ENCODE measurements around the gene BARX1.

BARX1 gene

GRCh38 chr9:93917121-93917853 lies 37.9 kb downstream of the BARX1 start:
- DNase-seq (ENCODE audit: low read depth in 2 of 2) = no peak

- no peak for DNase-seq (ENCODE audit: low read depth in 2 of 2)
Observed at GRCh38 chr9:93916358-93916757, 38.8 kb downstream of the BARX1 start.

DNA sequence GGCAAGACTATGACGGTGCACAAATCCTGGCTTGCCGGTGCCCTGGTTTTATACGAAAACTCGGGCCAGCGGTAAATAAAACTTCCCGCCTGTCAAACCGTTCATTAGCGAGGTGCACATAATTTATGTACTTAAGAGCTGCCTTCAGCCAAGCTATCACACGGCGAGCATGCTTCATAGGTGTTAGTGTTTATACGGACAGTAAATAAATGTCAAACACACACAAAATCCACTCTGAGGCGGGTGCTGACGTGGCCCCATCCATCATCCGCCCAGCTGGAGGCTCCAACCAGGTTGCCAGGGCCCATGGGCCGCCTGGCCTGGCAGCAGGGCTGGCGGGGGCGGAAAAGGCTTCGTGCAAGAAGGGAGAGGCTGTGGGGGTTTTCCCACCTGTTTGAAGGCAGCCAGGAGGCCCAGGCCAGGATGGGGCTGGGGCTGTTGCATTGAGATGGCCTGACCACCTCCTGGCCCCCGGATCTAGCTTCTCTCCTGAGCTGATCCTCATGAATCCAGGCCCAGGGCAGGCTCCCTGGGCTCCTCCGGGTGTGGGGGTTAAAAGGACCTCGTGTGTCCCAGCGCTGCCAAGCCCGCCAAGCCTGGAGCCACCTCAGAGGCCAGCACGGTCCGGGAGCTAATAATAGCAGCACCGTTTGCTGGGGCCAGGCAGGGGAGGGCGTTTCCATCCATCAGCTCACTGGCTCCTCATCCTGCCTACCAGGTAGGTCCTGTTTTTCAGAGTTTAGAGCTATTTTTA lies 43.2 kb downstream of the BARX1 start:
- DNase-seq (ENCODE audit: low read depth in 2 of 2) = no peak

DNA sequence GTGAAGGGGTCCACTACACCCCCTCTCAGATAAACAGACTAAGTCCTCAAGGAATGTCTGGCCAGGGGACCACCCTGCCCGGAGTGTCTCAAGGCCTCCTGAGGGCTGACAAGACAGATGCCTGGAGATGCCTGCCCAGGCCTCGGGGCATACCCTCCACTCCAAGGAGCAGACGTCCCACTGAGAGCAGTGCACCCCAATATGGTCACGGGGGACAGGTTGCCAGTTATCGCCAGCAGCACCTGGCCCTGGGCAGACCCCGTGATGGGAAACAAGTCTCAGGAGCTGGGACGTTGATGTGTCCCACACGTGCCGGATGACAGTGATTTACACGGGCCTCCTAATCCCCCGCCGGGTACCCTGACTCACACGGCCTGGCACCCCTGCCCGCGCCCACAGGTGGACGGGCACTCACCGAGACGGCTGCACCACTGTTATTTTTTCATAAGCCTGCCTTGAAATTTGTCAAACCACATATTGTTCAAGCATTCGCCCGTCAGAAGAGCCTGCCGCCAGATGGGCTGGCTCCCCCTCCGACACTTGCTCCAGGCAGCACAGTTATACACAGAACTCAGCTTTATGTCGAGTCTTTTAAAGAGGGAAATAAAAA lies 43.9 kb downstream of the BARX1 start:
- DNase-seq (ENCODE audit: low read depth in 2 of 2) = no peak

DNA sequence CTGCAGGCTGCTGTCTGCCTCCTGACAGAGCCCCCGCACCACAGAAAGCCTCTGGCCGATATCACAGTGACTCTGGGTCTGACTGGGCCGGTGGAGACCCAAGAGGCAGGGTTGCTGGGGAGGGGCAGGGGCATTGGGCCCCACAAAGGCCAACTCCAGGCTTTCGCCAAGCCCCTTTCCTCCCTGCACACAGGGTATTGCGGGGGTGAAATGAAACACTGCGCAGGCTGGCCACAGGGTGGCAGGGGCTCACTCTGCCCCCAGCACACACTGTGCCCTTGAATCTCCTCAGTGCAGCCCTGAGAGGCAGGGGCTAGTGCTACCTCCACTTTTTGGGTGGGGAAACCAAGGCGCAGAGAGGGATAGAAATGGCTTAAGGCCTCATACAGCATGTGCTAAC lies 44.6 kb downstream of the BARX1 start:
- DNase-seq (ENCODE audit: low read depth in 2 of 2) = no peak

GRCh38 chr9:93910196-93910595 lies 45.0 kb downstream of the BARX1 start:
- no peak for DNase-seq (ENCODE audit: low read depth in 2 of 2)

- DNase-seq (ENCODE audit: low read depth in 2 of 2) = no peak
Observed at GRCh38 chr9:93909242-93909616, 45.9 kb downstream of the BARX1 start.

DNA sequence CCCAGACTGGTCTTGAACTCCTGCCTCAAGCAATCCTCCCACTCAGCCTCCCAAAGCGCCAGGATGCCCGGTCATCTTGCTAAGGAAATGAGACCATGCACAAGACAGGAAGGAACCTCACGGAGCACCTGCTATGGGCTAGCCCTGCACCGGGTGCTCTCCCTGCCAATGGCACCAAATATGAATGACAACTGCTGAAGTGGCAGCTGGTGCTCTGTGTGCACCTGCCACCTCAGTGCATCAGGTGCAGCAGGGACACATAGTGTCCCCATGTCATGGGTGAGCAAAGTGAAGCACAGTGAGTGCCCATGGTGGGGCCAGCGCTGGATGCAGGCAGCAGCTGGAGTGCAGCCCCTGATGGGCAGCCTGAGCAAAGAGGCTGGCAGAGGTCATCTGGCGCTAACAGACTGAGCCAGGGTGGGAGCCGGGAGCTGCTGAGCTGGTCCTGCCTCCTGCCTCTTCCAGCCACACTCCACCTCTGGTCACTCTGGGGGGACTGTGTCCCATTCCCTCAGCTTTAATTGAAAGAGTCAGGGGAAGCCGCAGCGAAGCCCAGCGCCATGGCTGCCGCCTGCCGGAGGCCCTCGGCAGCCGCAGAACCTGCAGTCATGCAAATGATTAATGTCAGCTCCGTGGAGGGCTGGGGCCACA lies 46.4 kb downstream of the BARX1 start:
- no peak for DNase-seq (ENCODE audit: low read depth in 2 of 2)

- DNase-seq (ENCODE audit: low read depth in 2 of 2) = no peak
Observed at GRCh38 chr9:93907551-93908199, 47.5 kb downstream of the BARX1 start.

- DNase-seq (ENCODE audit: low read depth in 2 of 2) = no peak
Observed at GRCh38 chr9:93906195-93906880, 48.8 kb downstream of the BARX1 start.

DNA sequence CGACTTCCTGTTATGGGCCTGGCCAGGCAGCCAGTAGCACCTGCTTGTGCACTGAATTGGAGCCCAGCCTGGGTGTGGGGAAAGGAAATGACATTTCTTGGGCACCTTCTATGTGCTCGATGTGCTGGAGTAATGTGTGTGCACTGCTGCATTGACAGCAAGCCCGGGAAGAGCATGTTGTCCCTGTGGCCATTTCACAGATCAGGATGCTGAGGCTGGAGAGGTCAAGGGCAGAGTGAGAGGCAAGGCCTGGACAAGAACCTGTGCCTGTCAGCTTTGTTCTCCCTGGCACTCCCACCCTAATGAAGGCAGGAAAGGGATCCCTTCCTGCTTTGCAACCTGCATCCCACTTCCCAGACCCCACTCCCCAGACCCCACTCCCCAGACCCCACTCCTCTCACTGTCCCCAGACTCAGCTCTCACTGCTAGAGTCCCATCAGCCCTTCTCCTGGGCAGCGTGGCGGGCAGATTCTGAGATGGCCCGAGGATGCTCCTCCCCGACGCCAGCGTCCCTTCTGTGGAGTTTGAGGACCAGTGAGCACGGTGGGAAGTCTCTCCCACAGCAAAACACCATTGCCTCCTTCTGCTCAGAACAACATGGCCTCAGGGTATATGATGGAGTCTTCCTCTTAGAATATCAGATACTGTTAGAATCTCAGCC lies 49.6 kb downstream of the BARX1 start:
- no peak for DNase-seq (ENCODE audit: low read depth in 2 of 2)

- DNase-seq (ENCODE audit: low read depth in 2 of 2) = no peak
Observed at GRCh38 chr9:93904649-93905472, 50.3 kb downstream of the BARX1 start.

GRCh38 chr9:93903886-93904648 lies 51.1 kb downstream of the BARX1 start:
- DNase-seq (ENCODE audit: low read depth in 2 of 2) = no peak

DNA sequence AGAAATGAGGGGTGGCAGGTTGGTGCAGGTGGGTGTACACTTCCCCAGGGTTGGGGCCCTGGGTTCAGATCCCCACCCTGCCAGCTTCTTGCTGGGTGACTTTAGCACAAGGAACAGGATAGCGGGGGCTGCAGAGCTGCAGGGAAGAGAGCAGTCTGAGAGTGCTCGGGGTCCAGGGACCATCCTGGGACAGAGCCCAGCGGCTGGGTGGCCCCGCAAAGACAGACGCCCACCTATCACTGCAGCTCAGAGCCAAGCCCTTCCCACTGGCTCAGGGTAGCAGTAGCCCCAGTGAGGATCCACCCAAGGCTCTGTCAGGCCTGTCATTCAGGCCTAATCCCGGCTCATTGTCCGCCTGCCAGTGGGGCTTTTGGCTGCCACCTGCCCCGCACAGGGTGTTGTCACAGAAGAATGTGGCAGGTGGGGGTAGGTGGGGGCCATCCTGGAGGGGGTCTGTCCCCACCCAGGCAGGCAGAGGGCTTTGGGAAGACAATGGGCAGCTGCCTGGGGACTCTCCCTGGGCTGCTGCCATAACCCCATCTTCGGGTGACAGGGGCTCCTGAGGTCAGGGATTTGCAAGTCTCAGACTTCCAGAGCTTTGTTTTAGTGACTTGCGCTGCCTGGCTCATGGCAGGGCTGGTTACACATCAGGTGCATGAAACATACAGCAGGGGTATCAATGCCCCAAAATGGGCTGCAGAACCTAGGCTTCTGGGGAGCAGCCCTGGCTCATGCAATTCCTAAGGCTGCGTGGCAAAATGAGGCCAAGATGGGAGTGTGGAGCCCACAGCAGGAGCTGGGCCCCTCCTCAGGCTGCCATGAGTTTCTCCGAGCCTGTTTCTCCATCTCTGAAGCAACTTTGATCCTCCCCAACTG lies 52.1 kb downstream of the BARX1 start:
- no peak for DNase-seq (ENCODE audit: low read depth in 2 of 2)

DNA sequence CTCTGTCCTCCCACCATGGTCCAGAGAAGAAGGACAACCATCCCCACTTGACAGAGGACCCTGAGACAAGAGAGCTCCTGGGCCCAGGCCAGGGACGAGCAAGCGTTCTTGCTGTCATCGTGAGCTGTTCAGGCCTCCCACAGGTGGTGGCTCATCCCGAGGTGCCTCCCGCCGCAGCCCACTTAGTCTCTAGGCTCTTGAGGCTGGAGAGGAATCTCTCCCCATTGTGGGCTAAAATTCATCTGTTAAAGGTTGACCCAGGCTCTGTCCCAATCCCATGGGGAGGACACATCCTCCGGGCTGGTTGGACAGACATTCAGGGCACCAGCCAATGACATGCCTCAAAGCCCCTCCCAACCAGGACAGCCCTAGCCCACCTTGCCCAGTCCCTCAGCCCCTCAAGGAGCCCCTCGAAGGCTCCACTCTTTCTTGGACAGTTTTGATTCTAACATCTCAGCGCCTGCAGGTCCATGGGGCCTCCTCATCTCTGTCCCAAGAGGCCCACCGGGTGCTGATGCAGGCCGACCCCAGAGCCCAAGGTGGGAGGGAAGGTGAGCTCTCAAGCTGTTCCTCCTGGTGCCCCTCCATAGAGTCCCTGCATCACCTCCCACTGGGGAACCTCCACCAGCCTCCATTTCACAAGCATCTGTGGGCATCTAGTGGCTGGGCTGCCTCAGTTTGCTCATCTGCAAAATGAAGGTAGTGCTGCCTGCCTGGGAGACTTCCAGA lies 52.9 kb downstream of the BARX1 start:
- DNase-seq (ENCODE audit: low read depth in 2 of 2) = no peak

Data from stimulated activated CD8-positive, alpha-beta memory T cell treated with anti-CD3 and anti-CD28 coated beads, Interleukin-2, amount 100 ng/mL, for 48 hours (primary cell).